Amniotic epithelial cell (primary cell): ENCODE data around the gene SLC25A24.
"Not testable (repeated sequence)": the region's sequence is repeated elsewhere in the genome, so short reads cannot be mapped to it uniquely, and the experiment has no call there.

Source experiments
- DNase-seq: peaks from one replicate; pipeline ENCODE4 v3.0.0-alpha.2; 2010; ENCODE audit warnings: low read depth

Gene SLC25A24

DNA sequence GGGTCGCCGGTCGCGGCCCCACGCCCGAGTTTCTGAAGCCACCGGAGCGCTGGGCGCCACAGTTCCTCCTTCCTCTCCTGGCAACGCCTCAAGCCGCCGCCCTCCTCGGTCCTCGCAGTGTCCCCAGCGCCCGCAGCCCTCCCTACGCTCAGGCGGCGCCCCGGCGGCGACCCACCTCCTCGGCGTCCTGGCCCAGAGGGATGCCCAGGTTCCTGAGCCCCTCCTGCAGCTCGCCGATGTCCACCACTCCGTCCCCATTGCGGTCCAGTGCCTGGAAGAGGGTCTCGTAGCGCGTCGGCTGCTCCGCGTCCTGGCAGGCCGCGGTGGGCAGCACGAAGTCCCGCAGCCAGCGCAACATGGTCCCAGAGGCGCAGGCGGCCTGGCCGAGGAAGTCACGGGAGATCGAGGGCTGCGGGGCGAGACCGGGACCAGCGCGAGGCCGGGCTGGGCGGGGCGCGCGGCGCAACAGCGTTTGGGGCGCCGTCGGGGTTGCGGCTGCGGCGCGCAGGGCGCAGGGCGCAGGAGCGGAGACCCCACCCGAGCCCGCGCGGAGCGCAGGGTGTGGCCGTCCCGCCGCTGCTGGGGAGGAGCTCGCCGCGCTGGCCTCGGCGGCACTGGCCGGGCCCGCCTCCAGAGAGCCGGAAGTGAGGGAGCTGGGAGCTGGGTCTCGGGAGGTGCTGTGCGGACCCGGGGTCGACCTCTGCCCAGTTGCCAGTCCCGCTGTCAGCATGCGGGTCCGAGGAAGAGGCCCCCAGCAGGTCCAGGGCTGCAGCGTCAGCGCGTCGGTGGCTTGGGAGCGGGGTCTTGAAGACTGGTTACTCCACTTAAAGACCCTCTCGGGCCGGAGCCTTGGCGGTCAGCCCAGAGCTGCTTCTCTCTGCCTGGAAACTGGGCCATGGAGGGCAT is at the start of gene SLC25A24:
TSS of gene SLC25A24 (minus strand) at position 563 of the 906 bp plus-strand sequence. CDS start at position 358, 205 bp downstream.
- DNase-seq: peak; percentile 67

DNA sequence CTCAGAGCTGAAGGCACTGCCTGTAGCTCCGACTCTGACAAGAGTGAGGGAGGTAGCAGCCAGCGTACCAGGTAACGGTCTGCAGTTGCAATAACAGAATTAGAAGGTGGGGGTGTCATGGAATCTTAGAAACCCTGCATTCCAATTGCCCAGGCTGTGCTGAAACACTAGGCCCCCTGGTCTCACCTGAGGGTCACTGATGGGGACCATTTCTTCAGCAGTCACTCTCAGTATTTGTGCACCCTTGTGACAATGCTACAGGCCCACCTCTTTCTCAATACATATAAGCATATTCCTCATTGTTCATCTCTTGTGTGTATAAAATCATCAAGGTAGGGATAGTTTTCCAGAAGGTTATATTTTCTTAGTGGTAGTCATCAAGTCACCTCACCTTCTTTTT is 43.8 kb upstream of the SLC25A24 start, which contains the start of gene NBPF4:
TSS of gene NBPF4 (minus strand) at position 101 of the 400 bp plus-strand sequence. CDS start 315 bp downstream, outside the sequence.
- not testable (repeated sequence) for DNase-seq

DNA sequence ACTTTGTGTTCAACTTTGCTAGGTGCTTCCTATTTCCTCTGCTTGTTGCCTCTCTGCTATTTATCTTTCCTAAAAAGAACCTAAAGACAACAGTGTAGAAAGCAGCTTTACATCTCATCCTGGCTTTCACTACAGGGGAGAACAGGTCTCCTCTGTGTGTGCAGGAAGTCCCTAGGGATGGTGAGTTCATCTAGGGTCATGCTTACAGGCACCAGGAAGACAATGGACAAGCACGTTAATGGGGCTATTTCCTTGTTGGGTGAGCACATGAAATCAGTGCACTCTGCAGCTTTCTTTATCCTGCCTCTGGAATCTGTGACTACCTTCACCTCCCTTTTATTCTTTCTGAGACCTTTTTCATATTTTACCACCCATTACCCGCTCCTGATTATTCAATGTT is 39.3 kb upstream of the SLC25A24 start:
- DNase-seq: not testable (repeated sequence)

DNA sequence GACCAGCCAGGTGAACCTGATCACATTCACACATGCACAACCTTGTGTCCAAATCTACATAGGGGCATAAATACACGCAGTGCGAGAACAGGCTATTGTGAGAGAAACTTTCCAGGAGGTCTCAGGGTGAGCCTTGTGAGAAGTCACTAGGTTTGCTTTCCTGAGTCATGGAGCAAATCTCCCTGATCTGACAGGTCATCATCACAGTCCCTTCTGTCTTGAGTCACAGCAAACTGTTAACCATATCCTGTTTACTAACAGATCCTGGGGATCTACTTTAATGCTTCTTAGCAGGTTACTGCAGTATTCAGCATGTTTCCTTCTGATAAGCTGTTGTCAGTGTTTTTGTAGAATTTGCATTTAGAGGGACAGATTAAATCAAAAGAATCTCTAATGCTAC is 35.2 kb upstream of the SLC25A24 start:
- DNase-seq: not testable (repeated sequence)

DNA sequence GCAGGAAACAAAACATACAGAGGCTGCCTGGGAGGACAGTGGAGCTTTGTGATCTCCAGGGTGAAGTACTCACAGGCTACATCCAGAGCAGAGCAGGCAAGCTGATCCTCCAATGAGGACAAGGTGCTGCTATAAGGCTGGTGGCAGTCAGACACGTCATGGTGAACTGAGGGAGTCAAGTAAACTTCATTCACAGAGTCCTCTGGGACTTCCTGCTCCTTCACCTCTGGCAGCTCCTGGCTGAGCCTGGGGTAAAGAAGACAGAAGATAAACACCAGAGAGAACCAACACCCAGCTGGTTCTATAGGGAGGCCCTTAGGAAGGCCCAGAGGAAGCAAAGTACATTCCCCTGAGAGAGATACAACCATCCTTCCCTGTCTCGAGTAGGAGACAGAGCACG is 32.0 kb upstream of the SLC25A24 start:
- DNase-seq: not testable (repeated sequence)

DNA sequence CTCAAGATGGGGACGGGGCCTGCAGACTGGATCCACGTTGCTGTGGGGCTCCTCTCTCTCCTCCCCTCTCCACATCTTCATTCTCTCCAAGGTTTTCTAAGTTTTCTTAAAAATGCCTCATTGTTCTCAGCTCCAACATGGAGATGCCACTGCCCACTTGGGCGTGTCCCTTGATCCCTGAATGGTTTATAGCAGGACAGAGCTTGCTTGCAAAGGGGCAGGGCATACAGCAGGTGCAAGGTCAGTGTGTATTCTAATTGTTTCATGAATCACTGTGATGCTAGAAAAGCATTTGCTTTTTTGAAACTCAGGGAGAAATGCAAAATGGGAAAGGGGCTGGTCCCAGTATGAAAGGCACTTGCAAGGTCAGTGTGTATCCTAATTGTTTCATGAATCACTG is 29.8 kb upstream of the SLC25A24 start:
- not testable (repeated sequence) for DNase-seq

DNA sequence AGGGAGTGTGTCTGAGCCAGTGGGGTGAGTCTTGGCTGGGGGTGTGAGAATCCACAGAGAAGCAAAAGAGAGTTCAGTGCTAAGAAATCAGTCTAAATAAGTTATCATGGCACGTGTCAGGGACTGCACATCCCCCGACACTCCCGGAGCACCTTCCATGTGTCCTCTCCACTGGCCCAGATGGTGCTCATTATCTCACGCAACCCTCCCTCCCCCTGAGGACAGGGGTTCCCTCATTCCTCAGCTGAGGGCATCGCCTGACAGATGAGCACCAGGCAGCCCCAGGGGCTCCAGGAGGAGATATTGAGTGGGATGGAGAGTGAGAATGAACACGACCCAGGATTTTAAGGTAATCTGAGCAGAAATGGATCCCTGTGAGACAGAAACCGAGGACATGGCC is 27.6 kb upstream of the SLC25A24 start:
- not testable (repeated sequence) for DNase-seq

DNA sequence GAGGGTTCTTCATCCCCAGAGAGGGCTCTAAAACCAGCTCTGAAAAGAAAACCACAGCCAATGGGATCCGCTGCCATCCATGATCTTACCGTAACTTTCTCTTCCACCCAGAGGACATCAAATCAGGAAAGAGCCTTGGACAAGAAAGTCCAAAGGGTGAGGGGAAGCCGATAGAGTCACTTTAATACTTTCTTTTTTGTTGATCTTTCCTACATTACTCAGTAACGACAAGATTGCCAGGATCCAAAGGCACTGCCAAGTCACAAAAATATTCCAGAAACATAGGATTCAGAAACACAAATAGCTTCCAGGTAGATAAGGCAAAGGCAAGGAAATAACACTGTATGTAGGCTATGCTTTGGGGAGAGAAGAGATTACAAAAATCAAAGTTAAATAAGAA is 26.7 kb upstream of the SLC25A24 start:
- not testable (repeated sequence) for DNase-seq

DNA sequence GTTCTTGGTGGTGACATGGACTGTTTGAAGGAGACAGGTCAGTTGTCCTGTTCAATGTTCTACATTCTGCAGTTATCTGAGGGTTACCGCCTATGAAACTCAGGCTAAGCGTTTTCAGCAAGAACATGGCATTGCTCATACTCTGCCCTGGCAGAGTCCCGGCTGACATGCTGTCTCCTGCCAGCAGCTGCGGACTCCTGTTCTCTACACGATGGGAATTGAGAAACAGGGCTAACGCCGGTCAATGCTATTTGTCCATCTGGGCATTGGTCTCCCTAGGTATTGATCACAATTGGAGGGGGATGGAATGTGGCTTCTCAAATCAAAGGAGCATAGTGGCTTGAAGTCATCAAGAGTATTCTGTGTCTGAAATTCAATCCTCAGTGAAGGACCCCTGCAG is 23.1 kb upstream of the SLC25A24 start:
- DNase-seq: not testable (repeated sequence)

DNA sequence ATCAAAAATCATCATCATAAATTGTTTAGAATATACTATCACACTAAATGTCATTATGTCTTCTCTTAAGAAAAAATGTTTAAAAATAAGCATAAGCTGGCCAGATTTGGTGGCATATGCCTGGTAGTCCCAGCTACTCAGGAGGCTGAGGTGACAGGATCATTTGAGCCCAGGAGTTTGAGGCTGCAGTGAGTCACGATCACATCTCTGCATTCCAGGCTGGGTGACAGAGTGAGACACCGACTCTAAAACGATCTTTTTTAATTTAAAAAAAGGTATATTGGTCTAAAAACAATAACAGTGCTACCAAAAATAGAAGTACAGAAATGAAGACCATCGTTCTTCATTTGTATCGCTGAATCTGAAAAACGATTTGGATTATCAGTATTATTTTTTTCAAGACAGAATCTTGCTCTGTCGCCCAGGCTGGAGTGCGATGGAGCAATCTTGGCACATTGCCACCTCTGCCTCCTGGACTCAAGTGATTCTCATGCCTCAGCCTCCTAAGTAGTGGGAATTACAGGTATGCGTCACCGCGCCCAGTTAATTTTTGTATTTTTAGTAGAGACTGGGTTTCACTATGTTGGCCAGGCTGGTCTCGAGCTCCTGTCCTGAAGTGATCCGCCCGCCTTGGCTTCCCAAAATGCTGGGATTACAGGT is 17.5 kb upstream of the SLC25A24 start:
- DNase-seq: not testable (repeated sequence)

DNA sequence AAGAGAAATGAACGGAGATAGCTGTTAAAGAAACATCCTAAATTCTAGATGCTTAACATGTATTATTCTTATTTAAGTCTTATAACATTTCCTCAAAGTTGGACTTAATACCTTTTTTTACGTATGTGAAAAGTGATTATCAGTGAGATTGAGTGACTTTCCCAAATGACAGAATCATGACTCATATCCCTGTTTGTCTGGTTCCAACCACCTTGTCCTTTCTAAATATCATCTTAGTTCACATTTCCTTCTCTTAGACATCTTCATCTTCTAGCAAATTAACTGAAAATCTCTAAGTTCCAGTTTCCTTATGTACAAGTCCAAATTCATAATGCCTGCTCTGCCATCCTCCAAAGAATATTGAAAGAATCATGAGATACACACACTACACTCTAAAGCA is 16.9 kb upstream of the SLC25A24 start:
- not testable (repeated sequence) for DNase-seq

DNA sequence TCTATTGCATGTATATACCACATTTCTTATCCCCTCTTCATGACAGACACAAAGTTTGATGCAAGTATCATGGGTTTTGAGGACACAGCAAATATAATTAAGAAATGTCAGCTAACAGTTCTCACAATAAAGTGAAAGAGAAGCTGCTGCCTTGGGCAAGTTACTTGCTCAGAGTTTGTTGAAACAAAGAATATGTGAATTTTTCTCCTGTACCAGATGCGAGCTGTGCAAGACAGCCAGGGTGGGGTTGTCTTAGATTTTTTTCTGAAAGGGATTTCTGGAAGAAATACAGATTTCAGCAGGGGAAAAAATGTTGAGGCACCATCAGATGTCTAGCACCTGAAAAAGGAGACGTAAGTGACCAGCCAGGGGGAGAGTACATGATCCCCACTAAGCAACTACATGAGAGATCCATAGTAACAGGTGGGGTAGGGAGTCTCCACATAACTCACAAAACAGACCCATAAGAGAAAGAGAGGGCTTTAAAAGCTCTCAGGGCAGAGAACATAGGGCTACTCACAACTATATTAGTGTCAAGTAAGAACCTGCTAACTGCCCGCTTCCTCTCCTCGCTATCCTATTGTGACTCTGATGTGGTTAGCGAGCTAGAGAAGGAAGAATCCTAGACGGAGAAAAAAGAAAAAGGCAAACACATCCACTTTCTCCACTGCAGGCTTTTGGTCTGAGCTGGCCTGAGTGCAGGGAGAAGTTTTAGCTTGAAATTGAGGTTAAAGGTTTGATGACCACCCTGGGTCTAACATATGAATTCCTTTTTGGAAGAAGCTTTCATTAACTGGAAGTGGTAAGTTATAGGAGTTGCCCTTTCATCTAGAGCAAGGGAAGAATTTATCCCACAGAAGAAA is 16.1 kb upstream of the SLC25A24 start:
- not testable (repeated sequence) for DNase-seq

DNA sequence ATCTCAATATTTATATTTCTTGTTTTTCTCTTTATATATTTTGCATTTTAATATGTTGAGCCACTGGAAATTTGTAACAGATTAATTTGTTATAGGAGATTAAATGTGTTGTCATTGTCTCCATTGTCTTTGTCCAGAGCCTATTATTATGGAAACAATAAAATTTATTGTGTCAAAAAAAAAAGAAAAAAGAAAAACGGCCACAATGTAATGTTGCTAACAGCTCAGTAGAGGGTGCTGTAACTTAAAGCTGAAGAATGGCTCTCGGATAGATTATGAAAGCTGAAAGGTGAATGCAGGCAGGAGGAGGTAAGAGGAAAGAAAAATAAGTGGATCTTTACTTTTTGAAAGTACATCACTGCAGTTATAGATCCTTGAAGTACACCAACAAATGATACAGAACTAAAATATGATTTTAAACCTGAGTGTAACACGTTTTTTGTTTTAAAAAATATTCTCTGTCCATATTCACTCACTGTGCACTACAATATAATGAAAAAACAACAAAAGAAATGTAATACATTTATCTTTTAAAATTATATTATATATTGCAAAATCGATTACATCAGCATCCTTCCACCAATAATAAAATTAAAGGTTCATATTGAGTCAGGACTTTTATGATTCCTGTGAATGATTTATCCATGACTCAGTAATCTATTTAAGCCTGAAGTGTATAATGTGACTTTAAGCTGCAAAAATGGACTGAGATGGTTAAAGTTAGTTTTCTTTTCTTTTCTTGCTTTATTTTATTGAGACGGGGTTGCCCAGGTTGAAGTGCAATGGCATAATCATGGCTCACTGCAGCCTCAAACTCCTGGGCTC is 14.7 kb upstream of the SLC25A24 start:
- peak; percentile 12 for DNase-seq

DNA sequence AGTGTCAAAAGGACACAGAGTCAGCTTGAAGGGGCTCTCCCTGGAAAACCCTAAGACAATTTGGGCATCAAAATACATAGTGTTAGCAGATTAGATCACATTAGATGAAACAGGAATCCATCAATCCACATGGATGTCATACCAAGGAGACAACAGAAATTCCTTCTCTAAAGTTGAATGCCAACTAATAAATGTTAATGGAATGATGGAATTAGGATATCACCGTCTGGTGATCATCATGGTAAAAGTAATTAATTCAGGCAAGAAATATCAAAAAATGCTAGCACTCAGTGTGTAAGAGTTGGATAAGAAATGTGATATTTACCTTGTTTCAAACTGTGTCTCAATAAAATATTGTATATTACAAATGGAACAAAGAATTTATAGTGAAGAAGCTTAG is 10.9 kb upstream of the SLC25A24 start:
- no peak for DNase-seq

DNA sequence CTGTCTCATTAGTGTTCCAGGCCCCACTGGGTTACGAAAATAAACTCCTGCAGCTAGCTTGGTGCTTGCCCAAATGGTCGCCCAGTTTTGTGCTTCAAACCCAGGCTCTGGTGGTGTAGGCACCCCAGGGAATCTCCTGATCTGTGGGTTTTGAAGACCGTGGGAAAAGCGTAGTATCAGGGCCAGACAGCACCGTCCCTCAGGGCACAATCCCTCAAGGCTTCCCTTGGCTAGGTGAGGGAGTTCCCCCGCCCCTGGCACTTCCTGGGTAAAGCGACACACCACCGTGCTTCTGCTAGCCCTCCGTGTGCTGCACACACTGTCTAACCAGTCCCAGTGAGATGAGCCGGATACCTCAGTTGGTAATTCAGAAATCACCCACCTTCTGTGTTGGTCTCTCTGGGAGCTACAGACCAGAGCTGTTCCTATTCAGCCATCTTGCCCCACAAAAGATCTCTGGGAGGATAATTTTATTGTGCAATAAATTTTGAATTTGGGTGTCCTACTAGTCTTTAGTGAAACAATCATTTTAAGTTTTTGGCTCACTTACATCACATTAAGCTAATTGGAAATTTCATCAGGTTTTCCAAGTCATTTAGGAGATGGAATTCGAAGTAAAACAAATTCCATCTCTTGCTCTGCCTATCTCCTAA is 9.4 kb upstream of the SLC25A24 start:
- no peak for DNase-seq

DNA sequence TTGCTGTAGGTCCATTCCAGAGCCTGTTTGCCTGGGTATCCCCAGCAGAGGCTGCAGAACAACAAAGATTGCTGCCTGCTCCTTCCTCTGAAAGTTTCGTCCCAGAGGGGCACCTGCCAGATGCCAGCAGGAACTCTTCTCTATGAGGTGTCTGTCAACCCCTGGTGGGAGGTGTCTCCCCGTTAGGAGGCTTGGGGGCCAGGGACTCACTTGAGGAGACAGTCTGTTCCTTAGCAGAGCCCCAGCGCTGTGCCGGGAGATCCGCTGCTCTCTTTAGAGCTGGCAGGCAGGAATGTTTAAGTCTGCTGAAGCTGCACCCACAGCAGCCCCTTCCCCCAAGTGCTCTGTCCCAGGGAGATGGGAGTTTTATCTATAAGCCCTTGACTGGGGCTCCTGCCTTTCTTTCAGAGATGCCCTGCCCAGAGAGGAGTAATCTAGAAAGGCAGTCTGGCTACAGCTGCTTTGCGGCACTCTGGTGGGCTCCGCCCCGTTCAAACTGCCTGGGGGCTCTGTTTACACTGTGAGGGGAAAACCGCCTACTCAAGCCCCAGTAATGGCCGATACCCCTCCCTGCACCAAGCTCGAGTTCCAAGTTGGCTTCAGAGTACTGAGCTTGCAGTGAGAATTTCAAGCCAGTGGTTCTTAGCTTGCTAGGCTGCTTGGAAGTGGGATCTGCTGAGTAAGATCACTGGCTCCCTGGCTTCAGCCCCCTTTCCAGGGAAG is 8.7 kb upstream of the SLC25A24 start:
- DNase-seq: no peak

DNA sequence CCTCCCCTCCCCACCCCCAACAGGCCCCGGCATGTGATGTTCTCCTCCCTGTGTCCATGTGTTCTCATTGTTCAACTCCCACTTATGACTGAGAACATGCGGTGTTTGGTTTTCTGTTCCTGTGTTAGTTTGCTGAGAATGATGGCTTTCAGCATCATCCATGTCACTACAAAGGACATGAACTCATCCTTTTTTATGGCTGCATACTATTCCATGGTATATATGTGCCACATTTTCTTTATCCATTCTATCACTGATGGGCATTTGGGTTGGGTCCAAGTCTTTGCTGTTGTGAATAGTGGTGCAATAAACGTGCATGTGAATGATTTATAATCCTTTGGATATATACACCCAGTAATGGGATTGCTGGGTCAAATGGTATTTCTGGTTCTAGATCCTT is 3.4 kb upstream of the SLC25A24 start:
- DNase-seq: not testable (repeated sequence)

DNA sequence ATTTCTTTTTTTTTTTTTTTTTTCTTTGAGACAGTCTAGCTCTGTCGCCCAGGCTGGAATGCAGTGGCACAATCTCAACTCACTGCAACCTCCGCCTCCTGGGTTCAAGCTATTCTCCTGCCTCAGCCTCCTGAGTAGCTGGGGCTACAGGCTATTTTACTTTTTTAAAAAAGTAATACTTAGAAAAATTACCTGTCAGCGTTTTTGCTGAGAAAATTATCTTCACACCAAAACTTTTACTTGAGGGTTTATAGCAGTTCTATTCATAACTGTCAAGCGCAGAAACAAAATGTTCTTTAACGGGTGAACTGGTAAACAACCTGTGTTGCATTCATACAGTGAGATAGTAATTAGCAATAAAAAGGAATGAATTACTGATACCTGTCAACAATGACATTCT is 1.5 kb upstream of the SLC25A24 start:
- no peak for DNase-seq

DNA sequence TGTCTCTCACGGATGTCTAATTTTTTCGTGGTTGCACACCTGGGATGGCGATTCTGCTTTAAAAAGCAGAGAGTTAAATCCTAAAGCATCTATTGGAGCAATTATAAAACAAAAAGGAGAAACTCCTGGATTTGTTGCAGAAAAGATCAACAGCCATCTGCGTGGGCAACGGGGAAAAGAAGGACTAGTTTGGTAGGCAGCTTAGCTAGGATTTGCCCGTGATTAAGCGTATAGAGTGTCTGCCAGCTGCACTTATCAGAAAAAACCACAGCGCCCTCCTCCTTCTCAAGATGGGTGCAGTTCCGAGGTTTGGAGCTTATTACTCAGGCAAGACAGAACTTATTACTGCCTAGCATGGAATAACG is 526 bp upstream of the SLC25A24 start:
- peak; percentile 87 for DNase-seq

DNA sequence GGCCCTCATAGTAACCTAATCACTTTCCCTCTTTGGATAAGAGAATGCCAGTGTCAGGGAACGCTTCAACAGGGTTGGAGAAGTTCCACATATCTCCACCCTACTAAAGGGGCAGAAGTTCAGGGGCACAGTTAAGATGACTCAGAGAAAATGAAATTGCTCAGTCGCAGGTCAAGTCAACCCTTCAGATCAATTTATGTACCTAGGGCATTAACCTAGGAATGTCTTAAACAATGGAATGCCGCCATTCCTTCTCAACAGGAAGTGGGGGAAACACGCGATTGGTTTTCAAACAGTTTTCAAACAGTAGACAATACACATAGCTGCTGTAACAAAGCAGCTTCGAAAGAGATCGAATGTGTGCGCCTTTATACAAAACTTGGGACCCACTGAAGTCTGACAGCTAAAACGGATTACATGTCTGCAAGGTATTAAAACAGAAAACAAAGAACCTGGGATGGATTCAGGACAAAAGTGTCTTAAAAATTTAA is 897 bp downstream of the SLC25A24 start:
- peak; percentile 26 for DNase-seq
